Measurements from ENCODE around the gene STC2.
A peak's percentile ranks its signal among the peaks of the same experiment; 100 is the strongest.
"Not testable (repeated sequence)": the region's sequence is repeated elsewhere in the genome, so short reads cannot be mapped to it uniquely, and the experiment has no call there.

STC2 gene

GRCh38 chr5:173293817-173294672 lies 34.2 kb downstream of the STC2 start:
- DNase-seq: peak; percentile 59

- no peak for DNase-seq
These were observed 36.2 kb downstream of the STC2 start for GRCh38 chr5:173291722-173292658.

- no peak for DNase-seq
These were observed 37.6 kb downstream of the STC2 start for GRCh38 chr5:173290477-173291131.

GRCh38 chr5:173289372-173289771 lies 38.8 kb downstream of the STC2 start:
- no peak for DNase-seq

- no peak for DNase-seq
These were observed 39.6 kb downstream of the STC2 start for GRCh38 chr5:173288632-173289031.

- no peak for DNase-seq
These were observed 41.1 kb downstream of the STC2 start for GRCh38 chr5:173287086-173287485.

GRCh38 chr5:173284343-173284958 lies 43.8 kb downstream of the STC2 start:
- DNase-seq: not testable (repeated sequence)

GRCh38 chr5:173283318-173284288 lies 44.6 kb downstream of the STC2 start:
- peak; percentile 61 for DNase-seq

- no peak for DNase-seq
These were observed 45.3 kb downstream of the STC2 start for GRCh38 chr5:173282916-173283315.

GRCh38 chr5:173281910-173282309 lies 46.3 kb downstream of the STC2 start:
- no peak for DNase-seq

GRCh38 chr5:173279166-173279565 lies 49.0 kb downstream of the STC2 start:
- no peak for DNase-seq

- no peak for DNase-seq
These were observed 49.6 kb downstream of the STC2 start for GRCh38 chr5:173278641-173279040.

- DNase-seq: no peak
These were observed 50.0 kb downstream of the STC2 start for GRCh38 chr5:173278172-173278571.

GRCh38 chr5:173274771-173275170 lies 53.4 kb downstream of the STC2 start:
- DNase-seq: no peak

- DNase-seq: no peak
These were observed 56.8 kb downstream of the STC2 start for GRCh38 chr5:173271419-173271818.

GRCh38 chr5:173268750-173269432 lies 59.3 kb downstream of the STC2 start:
- DNase-seq: no peak

- DNase-seq: no peak
These were observed 62.8 kb downstream of the STC2 start for GRCh38 chr5:173265433-173265832.
